NCI-H510A treated with DMSO at 0.1 percent for 48 hours (cell line): ENCODE results near the gene FGFBP1.
"Not testable (repeated sequence)": the region's sequence is repeated elsewhere in the genome, so short reads cannot be mapped to it uniquely, and the experiment has no call there.

Source experiments
- DNase-seq: peaks from one replicate; lab custom pipeline; 2025; lab: John Stamatoyannopoulos, UW

Gene FGFBP1

DNA sequence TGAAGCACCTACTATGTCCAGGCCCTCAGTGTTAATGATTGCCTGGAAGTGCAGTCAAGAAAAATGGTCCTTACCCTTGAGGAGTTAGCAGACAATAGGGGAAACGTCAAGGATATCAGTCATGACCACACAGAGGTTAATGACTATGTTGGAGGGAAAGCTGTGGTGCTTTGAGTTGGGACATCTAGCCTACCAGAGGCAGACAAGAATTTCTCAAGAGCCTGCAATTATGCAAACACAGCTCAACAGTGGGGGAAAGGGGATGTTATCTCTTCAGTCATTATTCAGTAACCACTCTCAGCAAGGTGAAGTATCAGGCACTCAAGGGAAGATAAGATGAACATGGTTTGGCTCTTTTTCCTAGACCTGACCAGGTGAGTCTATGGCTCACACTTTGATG is 7.0 kb upstream of the FGFBP1 start:
- DNase-seq: no peak

GRCh38 chr4:15944895-15945294 is 6.4 kb upstream of the FGFBP1 start:
- no peak for DNase-seq

DNA sequence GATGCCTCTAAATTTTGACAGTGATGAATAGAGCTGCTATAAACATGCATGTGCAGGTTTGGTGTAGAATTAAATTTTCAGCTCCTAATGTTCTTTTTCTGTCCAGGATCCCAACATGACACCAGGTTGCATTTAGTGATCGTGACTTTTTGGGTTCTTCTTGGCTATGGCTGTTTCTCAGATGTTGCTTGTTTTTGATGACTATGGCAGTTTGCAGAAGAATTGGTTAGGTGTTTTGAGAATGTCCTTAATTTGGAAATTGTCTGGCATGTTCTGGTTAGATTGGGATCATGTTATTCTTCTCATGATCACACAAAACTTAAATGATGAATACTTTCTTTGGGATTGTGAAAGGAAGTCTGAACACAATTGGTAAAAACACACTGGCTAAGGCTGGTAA is 3.7 kb upstream of the FGFBP1 start:
- no peak for DNase-seq

DNA sequence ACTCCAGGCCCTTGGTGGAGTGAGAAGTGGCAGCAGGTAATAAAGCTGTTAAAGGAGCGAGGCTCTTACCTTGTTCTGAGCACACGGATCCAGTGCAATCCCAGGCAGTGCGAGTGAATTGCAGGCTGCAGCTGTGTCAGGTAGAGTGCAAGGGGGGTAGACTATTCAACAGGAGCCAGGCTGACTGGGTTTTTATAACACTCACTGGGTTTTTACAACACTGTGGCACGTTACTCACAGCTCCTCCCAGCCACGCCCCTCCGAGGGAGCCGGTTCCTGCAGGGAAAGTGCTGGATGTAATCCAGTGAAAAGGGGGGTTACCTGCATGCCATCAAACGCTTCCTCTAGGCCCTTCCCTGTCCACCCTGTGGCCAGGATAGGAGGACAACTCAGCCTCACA is 358 bp downstream of the FGFBP1 start:
- DNase-seq: peak; percentile 5

GRCh38 chr4:15936495-15936894 is 2.0 kb downstream of the FGFBP1 start:
- DNase-seq: peak; percentile 7

GRCh38 chr4:15935504-15936402 is 2.8 kb downstream of the FGFBP1 start:
- no peak for DNase-seq

- DNase-seq: no peak
Observed at GRCh38 chr4:15934259-15934658, 4.3 kb downstream of the FGFBP1 start.

DNA sequence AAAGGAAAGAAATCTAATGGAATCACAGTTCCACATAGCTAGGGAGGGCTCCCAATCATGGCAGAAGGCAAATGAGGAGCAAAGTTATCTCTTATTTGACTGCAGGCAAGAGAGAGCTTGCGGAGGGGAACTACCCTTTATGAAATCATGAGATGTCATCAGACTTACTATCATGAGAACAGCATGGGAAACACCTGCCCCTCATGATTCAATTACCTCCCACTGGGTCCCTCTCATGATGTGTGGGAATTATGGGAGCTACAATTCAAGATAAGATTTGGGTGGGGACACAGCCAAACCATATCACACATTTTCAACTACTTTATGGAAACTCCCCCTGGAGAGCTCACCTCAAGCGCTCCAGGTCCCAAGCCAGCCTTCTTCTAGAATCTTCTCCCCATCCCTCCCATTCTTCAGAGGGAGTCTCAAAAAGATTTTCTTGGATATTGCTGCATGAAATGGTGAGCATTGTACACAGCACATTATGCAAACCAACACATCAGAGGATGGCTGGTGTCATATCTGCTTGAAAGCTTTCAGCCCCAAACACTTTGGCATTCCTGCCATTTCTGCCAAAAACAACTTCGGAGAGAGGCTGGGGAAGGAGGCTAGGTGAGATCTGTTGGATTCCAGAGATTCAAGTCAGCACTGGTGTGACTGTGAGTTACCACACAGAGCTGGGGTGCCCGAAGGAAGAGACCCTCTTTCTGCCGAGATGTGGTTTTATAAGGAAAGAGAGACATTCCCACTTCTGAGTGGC is 6.9 kb downstream of the FGFBP1 start:
- DNase-seq: no peak

DNA sequence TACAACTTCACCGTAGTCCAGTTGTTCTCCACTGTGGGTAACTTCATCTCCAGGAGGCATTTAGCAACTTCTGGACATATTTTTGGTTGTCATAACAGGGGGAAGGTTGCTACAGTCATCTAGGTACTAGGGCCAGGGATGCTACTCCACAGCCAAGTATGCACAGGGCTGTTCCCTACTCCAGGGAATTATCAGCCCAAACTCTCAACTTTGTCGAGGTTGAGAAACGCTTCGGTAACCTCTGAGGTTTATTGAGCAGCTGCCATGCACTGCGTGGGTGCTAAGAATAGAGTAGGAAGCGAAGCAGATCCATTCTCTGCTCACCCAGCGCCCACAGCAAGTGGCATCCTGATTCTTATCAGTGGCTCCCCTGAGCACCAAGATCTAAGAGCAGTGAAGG is 8.2 kb downstream of the FGFBP1 start:
- no peak for DNase-seq

GRCh38 chr4:15929540-15929939 is 9.0 kb downstream of the FGFBP1 start:
- no peak for DNase-seq

DNA sequence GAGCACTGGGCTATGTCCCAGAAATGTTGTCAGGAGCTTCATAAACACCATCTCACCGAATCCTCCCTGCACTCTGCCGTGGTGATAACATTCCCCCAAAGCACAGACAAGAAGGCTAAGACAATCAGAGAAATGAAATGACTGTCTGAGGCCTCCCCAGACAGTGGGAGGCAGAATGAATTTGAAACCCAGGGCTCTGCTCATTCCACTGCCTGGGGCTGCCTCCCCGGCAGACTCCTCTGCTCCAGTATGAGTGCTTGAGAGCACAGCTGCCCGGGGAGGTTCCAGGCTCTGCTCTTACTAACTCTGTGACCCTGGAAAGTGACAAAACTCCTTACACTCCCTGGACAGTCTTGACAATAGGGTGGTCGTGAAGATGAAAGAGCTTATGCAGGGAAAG is 9.7 kb downstream of the FGFBP1 start:
- DNase-seq: no peak

GRCh38 chr4:15926486-15926885 is 12.1 kb downstream of the FGFBP1 start:
- no peak for DNase-seq

DNA sequence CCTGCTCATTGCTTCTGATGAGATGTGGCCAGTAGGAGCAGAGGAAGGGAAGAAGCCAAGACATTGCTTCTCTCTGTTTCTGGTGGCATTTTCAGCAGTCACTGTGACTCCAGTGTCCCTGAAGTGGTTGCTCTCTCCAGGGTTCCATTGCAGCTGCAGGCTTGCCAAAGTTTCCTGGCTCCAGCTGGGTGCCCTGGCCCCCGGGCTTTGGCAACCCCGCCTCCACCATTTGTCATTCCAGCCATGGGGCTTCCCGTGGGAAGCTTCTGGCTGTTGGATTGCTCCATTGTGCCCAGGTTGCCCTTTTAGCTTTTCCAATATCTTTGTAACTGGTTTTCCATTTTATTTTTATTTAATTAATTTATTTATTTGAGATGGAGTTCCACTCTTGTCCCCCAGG is 12.7 kb downstream of the FGFBP1 start:
- no peak for DNase-seq

GRCh38 chr4:15921592-15921932 is 17.0 kb downstream of the FGFBP1 start:
- DNase-seq: no peak

DNA sequence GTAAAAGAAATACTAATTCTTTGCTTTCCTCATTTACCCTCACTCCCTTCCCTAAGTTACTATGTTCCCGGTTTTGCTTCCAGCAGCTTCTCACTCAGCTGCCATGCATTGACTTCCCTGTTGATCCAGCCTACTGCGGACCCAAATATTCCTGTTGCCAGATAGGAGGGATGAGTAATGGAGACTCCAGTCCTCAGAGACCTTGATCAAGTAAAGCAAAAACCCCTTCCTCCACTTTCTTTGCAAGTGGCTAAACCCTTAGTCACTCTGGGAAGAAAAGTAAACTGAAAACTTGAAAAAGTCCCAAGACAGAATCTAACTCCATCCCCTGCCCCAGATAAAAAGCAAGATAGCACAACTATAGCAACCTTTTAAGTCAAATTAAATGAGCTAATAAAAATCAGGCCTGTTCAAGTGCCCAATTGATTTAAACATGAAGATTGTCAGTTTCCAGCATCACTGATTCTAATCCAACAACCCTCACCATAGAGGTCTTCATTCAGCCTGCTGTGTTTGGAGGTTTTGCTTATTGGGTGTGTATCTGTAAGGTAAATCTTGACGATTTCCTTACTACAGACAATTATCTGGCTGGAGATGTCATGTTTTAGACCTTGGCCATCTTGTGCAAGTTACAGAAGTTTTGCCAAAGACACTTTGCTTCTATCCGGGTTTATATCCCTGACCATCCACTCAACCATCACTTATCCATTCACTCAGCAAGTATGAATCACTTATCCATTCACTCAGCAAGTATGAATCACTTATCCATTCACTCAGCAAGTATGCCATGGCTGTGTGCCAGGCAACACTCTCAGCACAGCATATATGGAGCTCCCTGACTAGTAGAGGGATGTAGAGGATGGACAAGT is 17.6 kb downstream of the FGFBP1 start:
- DNase-seq: no peak

DNA sequence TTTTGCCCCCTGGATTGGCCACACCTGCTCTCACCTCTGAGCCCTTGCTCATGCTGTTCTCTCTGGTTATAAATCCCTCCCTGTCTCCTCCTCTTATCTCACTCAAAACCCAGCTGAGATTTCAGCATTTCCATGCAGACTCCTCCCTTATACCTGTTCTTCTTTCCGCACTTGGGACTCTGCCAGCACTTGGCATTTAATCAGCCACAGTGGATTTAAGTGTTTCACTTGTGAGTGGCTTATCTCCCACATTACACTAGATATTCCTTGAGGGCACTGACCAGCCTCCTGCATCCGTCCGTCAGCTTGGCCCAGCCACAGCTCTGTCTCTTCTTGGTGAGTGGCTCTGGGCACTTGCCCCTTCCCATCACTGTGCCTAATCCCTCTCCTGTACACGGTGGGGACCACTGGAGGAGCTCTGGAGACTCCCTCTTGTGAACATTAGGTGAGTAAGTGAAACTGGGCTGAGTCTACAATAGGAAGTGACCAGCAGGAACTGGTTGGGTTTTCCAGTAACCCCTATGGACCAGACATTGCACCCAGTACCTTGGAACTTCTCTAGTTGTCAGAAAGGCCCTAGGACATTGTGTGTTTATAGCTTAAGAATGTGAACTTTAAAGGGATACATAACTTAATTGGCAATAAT is 19.9 kb downstream of the FGFBP1 start:
- DNase-seq: no peak

DNA sequence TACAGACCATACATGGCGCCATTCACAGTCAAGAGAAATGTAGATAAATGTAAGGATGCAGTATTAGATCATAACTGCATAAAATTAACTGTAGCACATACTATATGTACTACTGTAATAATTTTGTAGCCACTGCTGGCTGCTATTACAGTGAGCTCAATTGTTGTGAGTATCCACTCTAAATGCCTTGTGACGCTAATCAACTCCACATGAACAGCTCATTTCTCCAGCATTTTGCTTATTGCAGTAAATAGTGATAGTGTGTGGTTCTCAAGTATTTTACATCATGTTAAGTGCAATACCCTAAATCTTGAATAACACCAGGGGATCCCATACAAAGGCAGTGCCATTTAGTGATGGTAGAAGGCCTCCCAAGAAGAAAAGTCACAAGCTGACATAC is 21.2 kb downstream of the FGFBP1 start:
- no peak for DNase-seq

DNA sequence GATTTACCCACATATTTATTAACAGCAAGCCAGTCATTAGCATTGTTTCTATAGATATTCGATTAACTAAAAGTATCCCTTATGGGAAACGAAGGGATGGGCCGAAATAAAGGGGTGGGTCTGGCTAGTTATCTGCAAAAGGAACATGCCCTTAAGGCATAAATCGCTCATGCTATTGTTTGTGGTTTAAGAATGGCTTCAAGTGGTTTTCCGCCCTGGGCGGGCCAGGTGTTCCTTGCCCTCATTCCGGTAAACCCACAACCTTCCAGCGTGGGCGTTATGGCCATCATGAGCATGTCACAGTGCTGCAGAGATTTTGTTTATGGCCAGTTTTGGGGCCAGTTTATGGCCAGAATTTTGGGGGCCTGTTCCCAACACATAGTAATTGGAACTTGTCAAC is 22.2 kb downstream of the FGFBP1 start:
- DNase-seq: not testable (repeated sequence)

DNA sequence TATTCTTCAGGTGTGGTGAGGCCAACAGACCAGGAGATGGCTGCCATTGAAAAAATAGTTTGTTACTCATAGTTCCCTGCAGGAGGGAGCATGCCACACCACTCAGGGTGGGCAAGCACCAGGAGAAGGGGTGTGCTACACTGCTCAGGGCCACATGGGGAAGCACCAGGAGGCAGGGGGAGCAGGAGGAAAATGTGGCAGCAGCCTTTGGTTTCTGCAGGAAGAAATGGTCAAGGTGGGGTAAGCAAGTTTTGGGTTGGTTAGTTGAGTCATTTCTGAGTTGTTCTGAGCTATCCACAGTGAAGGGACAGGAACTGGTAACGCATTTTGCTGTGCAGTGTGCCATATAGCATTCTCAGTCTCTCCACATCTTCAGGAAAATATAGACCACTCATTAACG is 23.8 kb downstream of the FGFBP1 start:
- DNase-seq: no peak

GRCh38 chr4:15914291-15914690 is 24.2 kb downstream of the FGFBP1 start:
- DNase-seq: no peak

GRCh38 chr4:15913631-15913970 is 24.9 kb downstream of the FGFBP1 start:
- no peak for DNase-seq

DNA sequence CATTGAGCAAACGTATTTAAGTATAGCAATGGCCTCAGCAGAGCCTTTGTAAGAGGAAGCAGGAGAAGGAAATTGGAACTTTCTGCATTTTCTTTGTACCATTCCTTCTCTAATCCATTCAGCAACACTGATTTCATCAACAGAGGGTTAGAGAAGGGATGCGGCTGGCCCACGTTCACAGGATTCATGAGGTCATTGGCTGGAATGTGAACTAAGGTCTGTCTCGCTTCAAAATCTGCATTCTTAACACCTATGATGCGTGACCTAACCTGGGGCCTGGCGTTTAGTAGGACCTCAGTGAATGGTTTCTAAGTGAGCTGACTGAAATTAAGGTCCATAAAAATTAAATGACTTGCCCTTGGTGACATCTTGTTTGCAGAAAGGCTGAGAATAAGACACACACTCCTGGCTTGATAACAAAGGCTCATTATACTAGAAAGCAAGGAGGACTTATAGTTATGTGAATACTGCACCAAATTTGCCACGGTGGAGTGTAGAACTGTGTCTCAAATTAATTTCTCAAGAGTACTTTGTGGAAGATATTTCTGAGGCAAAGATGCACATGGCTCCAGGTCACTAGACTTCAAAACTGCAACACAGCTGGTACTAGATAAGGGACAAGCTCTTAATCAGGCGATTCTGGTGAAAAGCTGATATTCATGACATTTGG is 25.4 kb downstream of the FGFBP1 start:
- DNase-seq: no peak
